Ishikawa (cell line): ENCODE data around the gene PI4K2B.

ENCODE experiments used
- CEBPB ChIP-seq: IDR thresholded peaks from 2 replicates; pipeline ENCODE4 v1.6.1; 2012
- CREB1 ChIP-seq: IDR thresholded peaks from 2 replicates; pipeline ENCODE4 v1.6.1; 2012; ENCODE audit warnings: low read depth
- EGR1 ChIP-seq: IDR thresholded peaks from 2 replicates; pipeline ENCODE4 v1.6.1; 2012
- EP300 ChIP-seq: IDR thresholded peaks from 2 replicates; pipeline ENCODE4 v1.6.1; 2012; ENCODE audit warnings: borderline replicate concordance
- FOXM1 ChIP-seq: IDR thresholded peaks from 2 replicates; pipeline ENCODE4 v1.6.1; 2012; ENCODE audit warnings: low read depth, borderline replicate concordance
- NFIC ChIP-seq: IDR thresholded peaks from 2 replicates; pipeline ENCODE4 v1.6.1; 2012
- RAD21 ChIP-seq: IDR thresholded peaks from 2 replicates; pipeline ENCODE4 v1.6.1; 2012; ENCODE audit warnings: low read depth
- REST ChIP-seq: IDR thresholded peaks from 2 replicates; pipeline ENCODE4 v1.6.1; 2012; ENCODE audit warnings: low read depth, mild to moderate bottlenecking
- TAF1 ChIP-seq: IDR thresholded peaks from 2 replicates; pipeline ENCODE4 v1.6.1; 2012; ENCODE audit warnings: low read depth, mild to moderate bottlenecking
- TCF12 ChIP-seq: IDR thresholded peaks from 2 replicates; pipeline ENCODE4 v1.6.1; 2012; ENCODE audit warnings: low read depth
- TEAD4 ChIP-seq: IDR thresholded peaks from 2 replicates; pipeline ENCODE4 v1.6.1; 2012
- USF1 ChIP-seq: IDR thresholded peaks from 2 replicates; pipeline ENCODE4 v1.6.1; 2012
- YY1 ChIP-seq: IDR thresholded peaks from 2 replicates; pipeline ENCODE4 v1.6.1; 2012; ENCODE audit warnings: low read depth
- ZBTB7A ChIP-seq: IDR thresholded peaks from 2 replicates; pipeline ENCODE4 v1.6.1; 2012; ENCODE audit warnings: low read depth
- TF ChIP-seq, protein P1 (sequence below): IDR thresholded peaks from 2 replicates; pipeline ENCODE4 v1.6.1; 2012

The PI4K2B gene

DNA sequence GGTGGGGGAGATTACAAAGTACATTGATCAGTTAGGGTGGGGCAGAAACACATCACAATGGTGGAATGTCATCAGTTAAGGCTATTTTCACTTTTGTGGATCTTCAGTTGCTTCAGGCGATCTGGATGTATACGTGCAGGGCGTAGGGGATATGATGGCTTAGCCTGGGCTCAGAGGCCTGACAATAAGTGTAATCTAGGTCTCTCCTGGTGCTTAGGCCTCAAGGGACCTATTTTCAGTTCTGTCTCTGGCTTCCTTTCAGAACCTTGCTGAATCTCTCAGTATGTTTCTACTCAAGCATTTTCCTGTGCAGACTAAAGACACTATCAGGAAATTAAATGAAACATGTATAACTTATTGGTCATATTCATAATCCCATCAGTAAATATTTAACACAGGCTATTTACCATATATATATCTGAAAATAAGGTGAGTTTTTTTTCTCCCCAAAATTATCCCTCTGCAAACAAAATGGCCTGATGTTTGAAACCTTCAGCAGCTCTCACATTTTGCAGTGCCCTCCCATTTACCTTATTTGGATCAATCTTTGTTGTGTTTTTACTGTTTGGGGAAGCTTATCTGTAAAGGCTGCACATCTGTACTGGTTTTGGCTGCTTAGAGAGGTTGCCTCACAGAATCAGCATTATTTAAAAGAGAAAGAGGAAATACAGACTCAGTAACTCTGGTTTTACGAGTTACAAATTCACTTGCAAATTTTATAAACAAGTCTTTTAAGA, 76.4 kb downstream of the PI4K2B start:
- no peak for TF ChIP-seq REST
- no peak for TF ChIP-seq EGR1
- no peak for TF ChIP-seq ZBTB7A
- TF ChIP-seq EP300: no peak
- no peak for TF ChIP-seq CEBPB
- TF ChIP-seq TAF1: no peak

DNA sequence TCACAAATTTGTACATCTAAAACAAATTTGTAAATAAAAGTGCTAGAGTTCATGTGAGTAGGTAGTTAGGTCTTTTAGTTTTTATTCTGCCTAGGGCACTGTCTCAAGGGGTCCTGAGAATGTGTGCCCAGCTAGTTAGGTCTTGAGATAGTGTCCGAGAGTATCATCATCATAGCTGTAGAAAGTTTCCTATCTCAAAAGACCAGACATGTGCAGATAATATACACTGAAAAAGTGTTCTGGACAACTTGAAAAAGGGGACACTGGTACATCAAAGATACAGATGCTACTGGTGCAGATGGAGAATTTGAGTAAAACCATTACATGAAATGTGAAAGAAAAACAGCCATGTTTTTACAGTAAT, 77.0 kb downstream of the PI4K2B start:
- TF ChIP-seq FOXM1 (no peak), REST (no peak), CREB1 (no peak), TCF12 (no peak), TAF1 (no peak), EP300 (no peak), EGR1 (no peak)

DNA sequence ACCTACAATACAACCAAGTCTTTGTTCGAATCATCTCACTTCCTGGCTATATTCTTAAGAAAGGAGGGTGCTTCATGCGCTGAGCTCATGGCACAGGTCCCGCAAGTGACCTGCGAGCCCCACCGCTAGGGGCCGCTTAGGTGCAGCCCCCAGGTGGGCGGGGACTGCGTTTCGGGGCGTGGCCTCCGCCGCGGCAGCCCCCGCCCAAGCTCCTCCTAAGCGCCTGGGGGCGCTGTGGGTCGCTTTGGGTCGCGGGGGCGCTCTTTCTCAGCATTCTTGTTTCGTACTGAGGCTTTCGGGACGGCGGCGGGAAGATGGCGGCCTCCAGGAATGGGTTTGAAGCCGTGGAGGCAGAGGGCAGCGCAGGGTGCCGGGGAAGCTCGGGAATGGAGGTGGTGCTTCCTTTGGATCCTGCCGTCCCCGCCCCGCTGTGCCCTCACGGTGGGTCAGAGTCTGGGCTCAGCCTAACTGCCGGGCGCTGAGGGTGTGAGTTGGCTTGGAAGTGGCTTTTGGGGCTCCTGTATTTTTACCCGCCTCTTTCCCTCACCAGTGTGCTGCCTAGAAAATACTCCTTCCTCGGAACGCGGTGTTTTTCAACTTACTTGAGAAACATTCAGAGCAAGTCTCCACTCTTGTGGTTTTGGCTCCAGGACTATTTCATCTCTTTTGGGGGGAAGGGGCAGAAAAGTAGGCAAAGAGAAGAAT, 78.8 kb downstream of the PI4K2B start, which contains the start of gene ZCCHC4:
Gene ZCCHC4, plus strand, starts transcription at position 279 of the 705 bp plus-strand sequence. Its CDS starts 36 bp downstream, at position 315.
- no peak for TF ChIP-seq ZBTB7A
- TF ChIP-seq CREB1: no peak
- no peak for TF ChIP-seq USF1
- TF ChIP-seq TCF12: peak; percentile 86
- TF ChIP-seq TEAD4: peak; percentile 92
- 0 out of 2 replicates have a peak, but pooled peaks have one; percentile 25 for TF ChIP-seq FOXM1
- TF ChIP-seq NFIC: no peak
- peak; percentile 99 for TF ChIP-seq YY1
- TF ChIP-seq EGR1: peak; percentile 47; the same call in 1 of the 2 replicates
- TF ChIP-seq, protein P1, sequence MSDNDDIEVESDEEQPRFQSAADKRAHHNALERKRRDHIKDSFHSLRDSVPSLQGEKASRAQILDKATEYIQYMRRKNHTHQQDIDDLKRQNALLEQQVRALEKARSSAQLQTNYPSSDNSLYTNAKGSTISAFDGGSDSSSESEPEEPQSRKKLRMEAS: peak; percentile 57; the same call in 1 of the 2 replicates
- TF ChIP-seq REST: no peak
- TF ChIP-seq CEBPB: no peak
- TF ChIP-seq TAF1: peak; percentile 99
- TF ChIP-seq RAD21: no peak; the same call in none of the 2 replicates
- TF ChIP-seq EP300: peak; percentile 62; the same call in 1 of the 2 replicates

DNA sequence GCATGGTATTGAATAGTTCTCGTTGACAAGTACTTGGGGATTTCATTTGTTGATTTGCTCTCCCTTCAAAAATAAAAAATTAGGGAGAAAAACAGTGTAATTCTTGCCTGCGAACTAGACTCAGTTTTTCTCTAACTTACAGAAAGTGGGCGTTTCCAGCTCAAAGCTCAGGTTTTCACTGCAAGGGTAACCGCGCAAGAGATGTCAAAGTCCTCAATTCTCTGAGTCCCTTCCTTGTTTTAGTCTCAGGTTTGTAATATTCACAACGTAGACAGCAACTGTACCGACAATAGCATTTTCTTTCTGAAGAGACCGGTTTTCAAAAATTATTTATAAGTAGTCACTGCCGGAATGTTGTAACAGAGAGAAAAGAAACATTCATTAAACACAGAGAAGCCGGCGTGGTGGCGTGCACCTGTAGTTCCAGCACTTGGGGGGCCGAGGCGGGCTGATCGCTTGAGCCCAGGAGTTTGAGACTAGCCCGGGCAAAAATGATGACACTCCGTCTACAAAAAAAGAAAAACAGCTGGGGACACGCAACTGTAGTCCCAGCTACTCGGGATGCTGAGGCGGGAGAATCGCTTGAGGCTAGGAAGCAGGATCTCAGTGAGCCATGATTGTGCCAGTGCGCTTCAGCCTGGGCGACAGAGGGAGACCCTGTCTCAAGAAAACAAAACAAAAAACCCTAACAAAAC, 79.5 kb downstream of the PI4K2B start:
- TF ChIP-seq TCF12 (no peak), FOXM1 (no peak), EGR1 (no peak)
- TF ChIP-seq, protein P1: no peak
